ENCODE measurements around the gene SLC13A4.
"Not testable (repeated sequence)": the region's sequence is repeated elsewhere in the genome, so short reads cannot be mapped to it uniquely, and the experiment has no call there.

The SLC13A4 gene

DNA sequence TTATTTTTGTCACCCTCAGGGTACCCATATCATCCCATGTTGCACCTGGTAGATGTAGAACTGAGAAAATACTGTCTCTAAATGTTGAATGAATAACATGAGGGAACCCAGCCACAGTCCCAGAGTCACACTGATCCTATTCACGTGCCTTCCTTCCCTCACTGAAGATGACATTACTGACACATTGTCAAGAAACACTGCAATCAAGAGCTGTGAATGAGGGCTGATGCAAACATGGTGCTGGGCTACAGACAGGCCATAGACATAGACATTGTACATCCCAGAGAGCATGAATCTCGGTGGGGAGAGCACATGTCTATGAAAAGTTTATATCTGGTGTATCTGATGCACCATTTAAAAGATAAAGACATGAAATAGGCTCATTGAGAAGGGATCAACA is 9.8 kb downstream of the SLC13A4 start:
- DNase-seq: no peak

DNA sequence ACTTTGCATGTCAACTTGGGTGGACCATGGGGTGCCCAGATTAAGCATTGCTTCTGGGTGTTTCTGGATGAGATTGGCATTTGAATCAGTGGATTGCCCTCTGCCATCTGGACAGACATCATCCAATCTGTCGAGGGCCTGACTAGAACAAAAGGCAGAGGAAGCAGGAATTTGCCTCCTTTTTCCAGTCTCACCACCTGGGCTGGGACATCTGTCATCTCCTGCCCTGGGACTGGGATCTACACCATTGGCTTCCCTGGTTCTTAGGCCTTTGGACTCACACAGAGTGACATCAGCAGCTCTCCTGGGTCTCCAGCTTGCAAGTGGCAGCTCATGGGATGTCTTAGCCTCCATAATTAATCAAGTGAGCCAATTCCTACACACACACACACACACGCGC is 10.3 kb downstream of the SLC13A4 start:
- DNase-seq: no peak

DNA sequence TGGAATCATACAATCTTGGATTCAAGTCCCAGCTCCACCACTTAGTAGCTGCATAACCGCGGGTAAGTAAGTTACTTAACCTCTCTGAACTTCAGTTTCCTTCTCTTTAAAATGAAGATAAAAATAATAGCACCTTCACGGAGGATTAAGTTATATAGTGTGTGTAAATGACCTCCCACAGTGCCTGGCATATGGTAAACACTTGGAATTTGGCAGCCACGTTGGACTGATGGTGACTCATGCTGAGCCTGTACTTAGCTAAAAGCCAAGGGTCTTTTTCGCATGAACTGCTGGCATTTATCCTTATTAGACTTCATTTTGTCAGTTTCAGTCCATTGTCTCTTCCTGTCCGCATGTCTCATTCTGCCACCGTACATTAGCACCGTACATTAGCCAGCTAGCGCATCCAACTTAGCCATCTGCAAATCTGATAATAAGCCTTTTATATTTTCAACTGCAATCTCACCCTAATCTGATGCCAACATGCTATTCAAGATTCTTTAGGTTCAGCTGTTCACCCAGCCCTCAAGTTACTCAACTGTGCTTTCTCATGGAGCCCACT is 11.2 kb downstream of the SLC13A4 start:
- DNase-seq: peak; percentile 86

DNA sequence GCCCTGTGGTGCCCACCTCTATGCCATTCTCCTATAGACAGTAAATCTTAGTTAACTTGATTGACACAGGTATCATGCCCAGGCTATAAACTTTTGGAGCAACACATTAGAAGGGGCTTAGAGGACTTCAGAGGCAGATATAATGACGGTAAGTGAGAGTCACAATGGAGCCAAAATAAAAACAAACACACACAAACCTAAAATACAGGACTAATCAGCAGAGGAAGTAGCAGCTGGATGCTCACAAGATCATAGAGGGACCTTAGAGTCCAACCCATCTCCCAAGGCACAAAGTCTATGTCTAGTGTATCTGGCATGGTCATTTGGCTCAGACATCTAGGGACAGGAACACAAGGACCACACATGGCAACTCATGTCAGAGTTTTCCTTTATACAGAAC is 12.3 kb downstream of the SLC13A4 start:
- DNase-seq: no peak

DNA sequence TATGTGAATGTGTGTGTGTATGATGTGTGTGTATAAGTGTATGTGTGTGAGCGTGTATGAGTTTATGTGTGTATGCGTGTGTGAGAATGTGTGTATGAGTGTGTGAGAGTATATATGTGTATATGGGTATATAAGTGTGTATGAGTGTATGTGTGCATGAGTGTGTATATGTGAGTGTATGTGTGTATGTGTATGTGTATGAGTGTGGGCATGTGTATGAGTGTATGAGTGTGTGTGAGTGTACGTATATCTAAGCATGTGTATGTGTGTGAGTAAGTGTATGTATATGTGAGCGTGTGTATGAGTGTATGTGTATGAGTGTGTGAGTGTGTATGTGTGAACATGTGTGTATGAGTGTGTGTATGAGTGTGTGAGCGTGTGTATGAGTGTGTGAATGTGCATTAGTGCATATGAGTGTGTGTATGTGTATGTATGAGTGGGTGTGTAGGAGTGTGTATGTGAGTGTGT is 12.9 kb downstream of the SLC13A4 start:
- no peak for DNase-seq

DNA sequence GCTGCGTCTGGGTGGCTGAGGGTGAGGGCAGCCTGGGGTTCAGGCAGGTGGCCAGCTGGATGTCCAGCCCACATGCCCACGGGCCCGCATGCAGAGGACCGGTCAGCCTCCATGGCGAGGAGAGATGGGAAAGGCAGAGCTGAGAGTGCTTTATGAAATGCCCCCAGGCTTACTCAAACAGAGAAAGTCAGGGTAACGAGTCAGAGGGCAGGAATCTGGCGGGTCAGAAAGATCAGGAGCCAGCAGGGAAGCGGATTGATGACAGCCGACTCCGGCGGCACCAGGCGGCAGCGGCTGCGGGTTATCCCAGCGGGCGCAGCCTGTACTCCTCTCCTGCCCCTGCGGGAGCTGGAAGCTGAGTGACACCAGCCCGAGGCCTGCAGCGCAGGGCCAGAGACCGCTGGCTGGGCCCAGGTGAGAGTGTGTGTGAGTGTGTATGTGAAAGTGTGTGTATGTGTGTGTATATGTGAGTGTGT is 13.4 kb downstream of the SLC13A4 start:
- peak; percentile 78 for DNase-seq

DNA sequence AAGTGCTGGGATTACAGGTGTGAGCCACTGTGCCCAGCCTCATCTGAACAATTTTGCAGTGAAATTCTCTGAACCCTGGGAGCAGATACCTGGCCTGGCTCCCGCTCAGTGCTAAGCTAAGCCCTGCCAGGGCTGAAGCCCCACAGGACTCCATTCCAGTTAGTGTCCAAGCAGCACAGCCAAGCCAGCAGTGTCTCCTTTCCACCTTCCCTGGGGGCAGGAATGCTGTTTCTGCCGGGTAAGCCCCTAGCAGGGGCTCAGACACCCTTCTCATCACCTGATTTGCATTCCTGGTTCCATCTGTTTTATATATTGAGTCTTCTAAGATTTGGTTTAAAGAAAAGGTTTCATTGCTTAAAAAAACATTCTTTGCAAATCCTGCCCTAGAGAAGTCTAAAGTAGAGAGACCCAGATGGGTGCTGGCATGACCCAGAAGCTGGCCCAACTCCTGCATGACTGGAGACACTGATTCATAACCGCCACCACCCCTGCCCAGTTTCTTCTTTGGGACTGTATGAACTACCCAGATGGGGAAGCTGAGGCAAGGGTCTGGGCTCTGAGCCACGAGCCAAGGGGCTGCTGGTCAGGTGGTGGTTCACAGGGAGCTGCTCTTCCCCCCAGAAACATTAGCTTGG is 14.0 kb downstream of the SLC13A4 start:
- DNase-seq: no peak

DNA sequence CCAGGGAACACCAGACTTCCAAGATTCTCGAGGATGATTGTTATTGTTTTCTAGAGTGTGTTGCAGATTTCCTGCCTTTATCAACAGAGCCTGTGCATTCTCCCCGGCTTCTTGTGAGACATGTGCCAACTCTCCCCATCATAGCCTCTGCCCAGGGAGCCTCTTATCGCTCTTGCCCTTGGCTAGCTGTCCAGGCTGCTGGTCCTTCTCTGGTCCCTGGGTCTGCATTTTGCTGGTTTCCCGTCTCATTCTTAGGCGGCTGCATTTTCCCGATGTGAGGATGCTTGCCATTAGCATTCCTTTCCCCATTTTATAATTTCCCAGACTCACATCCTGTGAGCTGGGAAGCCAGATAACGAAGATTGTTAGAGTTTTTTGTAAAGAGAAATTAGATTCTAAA is 15.2 kb downstream of the SLC13A4 start:
- DNase-seq: no peak

DNA sequence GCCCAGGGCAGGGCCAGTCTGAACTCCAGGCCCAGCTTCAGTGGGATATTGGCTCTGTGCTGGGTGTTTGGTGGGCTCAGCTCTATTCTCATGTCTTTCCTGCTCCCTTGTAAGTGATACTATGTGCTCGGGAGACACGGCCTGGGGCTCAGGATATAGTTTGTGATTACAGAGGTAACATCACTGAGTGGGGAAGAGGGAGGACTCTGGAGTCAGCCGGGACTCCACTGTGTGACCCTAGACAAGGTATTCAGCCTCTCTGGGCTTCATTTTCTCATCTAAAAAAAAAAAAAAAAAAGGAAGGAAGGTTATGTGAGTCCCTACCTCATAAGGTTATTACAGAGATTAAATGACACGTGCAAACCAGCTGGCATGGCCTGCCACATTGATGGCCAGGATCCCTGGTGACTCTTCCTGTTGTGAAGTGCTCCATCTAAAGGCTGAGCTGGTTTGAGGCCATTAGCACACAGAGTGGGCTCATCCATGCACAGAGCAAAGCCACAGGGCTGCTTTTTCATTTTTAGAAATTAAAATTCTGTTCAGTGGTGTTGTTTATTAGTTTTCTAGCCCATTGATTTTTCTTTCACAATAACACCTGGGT is 15.7 kb downstream of the SLC13A4 start:
- no peak for DNase-seq

DNA sequence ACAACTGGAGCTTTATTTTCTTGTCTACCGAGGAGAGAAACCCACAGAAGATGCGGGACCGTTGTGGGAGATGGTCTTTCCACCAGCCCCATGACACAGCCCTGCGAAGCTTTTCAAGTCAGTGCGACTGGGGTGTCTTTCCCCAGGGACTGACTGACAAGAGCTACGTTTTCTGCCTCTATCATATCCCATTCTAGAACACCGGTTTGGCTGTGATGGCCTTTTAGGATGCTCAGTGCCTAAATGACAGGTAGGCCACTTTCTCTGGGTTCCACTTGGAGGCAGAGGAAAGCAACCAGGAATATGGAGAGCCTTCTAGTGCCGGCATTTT is 16.9 kb downstream of the SLC13A4 start:
- DNase-seq: no peak

DNA sequence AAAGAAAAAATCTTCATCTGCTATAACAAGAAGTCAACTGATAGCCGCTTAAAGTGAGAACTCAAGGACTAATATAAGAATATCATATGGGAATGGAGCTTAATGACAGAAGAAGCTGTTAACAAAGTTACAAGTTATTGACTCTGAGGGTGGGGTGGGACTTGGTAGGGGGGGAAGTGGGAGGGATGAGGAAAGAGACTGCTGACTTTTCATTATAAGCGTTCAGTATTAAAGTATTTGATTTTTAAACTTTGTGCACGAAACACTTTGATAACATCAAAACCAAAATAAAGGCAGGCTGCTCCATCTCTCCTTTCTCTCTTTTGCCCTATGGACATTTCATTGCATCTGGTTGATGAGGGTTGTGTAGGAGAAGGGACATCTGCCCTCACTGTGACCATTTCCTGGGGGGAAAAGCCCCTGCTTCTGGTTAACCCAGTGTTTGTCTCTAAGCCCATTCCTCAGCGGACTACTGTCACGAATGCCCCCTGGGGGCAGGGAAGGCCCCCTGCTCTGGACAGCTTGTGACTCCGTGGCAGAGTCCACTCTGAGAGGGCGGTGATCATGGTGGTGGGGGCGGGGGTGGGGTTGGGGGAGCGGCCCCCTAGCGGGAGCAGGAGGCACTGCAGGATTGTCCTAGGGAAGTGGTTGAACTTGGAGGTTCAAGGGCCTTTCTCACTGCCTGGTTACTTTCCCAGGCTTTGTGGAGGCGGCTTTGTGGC is 17.4 kb downstream of the SLC13A4 start:
- peak; percentile 18 for DNase-seq

DNA sequence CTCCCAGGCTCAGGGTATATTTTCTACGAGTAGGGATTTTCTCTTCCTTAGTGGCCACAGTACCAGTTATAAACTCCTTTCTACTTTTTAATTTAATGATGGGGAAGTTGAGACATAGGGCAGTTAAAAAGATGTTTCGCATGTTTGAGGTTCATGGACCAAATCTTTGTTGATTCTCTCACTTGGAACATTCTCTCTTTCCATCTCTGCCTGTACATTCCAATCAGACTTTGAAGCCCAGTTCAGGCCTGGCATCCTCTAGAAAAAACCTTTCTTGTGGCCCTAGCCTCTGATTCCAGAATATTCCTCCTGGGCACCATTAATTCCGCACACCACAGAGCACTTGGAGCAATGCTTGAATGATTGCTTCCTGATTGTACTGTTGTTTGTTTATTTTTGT is 18.5 kb downstream of the SLC13A4 start:
- DNase-seq: no peak

DNA sequence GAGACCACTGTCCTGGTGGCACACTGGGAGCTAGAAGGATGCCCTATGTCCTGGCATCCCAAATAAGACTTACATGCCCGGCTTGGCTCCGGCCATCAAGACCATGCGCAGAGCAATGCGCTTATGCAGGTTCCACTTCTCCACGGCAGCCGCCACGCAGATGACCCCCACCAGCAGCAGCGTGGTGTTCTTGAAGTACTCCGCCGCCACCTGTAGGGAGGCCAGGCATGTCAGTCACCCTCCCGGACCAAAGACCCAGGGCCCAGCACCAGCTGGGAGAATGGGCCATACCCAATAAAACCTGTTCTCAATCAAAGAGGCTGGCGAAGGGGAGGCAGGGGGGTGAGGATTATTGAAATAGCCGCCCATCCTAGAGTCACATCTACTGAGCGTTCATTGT is 19.9 kb downstream of the SLC13A4 start:
- no peak for DNase-seq

DNA sequence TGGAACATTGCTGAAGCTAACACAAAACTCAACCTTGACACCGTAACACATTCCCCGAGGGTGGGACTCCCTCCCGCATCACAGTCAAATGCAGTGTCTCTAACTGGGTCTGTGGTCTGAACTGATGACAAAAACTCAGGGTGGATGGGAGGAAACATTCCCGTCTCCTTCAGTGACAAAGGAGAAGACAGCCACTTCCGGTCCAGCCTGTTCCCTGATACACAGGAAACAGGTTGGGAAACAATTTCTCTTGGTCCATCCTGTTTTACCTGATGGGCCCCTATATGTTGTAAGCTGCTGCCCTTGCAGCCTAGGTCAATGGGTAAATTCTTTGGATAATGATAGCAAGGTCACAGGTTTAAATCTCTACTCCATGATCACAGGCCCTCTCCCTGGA is 20.4 kb downstream of the SLC13A4 start:
- no peak for DNase-seq

DNA sequence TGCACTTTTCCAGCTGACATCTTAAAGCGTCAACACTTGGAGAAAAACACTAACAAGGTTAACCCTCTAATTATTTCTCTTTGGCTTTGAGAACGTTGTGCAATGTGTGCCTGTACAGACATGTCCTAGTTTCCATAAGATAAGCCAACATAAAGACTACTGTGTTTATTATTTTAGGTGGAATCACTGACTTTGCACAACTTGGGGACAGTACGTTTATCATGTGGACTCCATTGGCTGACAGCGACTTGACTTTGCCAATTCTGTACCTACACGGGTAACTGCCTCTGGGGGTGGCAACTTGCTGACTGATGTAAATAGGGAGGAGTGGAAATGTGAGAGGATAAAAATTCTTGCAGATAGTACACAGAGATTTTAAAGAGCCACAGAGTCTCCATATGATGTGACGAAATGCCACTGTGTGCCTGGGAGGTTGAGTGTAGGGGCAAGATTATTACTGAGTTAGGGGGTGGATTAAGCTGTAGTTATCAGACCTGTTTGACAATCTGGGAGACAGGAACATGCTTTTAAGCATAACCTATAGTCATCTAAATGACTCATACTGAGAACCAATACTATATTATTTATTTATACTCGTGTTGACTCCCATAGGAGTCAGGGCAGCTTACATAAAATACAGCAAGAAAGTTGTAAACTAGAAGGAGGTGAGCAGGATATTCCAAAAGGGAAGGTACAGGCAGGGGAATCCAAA is 21.0 kb downstream of the SLC13A4 start:
- DNase-seq: peak; percentile 20

DNA sequence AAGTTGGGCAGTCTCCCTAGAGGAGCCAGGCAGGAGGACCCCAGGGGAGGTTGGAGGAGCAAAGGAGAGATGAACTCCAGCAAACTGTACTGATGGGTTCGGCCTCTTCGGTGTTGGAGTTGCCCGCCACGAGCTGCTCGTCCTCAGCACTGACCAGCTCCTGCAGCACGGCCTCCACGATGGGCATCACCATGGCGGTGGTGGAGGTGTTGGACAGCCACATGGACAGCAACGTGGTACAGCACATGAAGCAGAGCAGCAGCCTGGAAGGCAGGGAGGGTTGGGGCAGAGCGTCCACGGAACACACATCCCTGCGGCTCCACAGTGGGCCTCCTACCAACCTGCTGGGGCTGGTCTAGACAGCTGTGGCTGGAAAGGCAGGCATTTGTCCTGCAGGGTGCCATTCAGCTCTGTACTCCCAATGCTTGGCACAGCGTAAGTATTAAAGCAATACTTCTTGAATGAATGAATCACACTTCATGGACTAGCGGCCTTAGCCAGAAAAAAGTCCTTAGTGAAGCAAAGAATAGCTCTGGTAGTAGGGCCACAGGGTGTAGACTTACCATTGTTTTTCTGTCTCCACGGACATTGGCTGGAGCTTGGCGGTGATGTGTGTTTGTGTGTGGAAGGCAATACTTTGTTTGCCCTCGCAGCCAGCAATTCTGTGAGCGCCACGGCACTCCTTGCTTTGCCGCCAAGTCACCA is 21.8 kb downstream of the SLC13A4 start:
- no peak for DNase-seq

DNA sequence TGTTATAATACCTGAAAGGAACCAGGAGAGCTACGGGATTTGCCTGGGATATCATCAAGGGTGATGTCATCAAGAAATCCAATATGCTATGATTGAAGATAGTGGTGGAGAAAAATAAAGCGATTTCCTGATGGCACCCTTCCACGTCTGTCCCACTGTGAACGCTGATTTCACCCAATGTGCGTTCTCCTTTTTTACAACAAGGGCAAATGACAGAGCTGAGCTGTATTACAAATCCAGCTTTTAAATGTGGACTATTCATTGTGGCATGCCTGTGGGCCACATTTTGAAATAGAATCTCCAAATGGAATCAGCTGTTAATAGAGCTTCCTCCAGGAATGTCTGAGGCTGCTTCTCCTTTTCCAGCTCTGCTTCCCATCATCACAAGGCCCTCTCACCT is 23.3 kb downstream of the SLC13A4 start:
- no peak for DNase-seq

DNA sequence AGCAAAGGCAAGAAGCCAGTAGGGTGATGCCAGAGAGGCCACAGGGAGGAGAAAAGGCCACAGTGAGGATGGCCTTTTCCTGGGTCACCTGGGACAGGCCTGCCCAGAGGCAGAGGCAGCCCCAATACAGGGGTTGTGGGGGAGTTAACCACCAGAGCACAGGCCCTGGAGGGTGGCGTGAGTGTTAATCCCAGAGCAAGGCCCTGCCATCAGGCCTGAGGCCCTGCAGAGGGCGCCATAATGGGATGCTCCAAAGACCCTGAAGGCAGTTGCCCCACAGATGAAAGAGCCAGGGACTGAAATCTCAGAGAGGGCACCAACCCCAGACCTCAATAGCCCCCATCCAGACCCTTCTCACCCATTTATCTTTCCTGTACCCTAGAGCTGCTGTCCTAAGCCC is 23.9 kb downstream of the SLC13A4 start:
- DNase-seq: no peak

DNA sequence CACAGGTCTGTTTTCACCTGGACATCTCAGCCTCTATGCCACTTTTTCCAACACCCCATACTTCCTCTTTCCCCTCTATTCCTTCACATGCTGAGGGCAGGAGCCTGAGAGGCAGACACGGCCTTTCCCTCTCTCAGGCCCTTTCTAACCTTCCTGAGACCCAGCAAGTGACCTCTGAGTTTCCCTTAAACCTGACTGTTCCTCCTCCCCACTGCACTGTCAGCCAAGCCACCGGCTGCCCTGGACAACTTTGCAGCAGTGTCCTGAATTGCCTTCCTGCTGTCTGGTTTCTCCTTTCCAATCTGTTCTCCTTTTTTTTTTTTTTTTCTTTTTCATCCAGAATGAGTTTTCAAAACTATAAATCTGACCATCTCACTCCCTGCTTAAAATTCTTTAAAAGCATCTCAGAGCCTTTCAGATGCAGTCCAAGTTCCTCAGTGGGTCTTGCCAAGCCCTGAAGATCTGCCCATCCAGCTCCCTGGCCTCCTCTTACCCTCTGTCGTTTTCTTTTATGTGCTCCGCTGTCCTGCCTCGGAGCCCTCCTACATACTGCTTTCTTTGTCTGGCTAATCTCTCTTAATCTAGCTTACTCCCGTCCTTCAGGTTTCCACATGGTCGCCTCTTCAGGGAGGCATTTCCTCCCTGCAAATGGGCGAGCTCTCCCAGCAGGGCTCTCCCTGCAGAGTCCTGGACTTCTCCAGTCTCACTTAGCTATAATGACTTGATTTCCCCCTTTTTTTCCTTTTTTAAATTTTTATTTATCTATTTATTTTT is 30.5 kb downstream of the SLC13A4 start:
- DNase-seq: no peak

DNA sequence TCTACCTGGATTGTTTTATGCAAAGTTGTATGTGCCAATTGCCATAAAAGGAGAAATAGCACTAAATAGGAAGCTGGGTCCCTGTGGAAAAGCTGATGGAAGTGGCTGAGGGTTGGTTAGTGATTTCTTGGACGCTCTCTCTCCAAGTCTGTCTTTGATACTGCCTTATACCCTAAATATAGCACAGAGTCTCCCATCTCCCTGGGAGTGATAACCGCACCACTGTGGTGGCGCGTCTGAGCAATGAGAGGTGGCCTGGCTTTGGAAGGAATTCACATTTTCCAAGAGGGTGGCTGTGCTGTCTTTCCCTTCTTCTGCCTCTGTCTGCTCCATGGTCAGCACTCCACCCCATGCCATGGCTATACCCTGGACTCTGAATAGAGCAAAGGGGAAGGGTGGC is 34.4 kb downstream of the SLC13A4 start:
- no peak for DNase-seq

DNA sequence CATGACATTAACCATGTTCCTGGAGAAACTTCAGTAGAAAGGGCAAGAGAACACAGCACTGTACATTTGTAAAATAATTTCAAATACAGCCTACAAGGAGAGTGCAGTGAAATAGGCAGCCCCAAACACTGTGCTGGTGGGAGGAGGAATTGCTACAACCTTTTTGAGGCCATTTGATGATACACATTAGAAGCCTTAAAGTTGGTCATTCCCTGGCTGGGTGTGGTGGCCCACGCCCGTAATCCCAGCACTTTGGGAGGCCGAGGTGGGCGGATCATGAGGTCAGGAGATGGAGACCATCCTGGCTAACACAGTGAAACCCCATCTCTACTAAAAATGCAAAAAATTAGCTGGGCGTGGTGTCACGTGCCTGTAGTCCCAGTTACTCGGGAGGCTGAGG is 35.4 kb downstream of the SLC13A4 start:
- not testable (repeated sequence) for DNase-seq

DNA sequence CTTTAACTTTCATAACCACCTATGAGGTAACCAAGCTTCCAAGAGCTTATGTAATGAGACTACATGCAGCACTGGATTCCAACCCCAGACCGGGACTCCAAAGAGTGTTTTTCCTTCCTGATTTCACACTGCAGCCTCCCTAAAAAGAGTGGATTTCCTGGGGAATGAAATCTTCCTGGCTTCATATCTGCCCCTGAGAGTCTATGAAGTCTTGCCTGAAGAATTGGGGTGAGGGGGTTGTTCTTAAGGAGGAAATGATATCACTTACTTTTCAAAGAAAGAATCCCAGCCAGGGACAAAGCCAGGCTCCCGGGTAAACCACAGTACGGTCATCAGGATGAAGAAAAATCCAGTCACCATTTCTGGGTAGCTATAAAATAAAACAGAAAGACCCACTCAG is 35.9 kb downstream of the SLC13A4 start:
- no peak for DNase-seq
